C4-2B (cell line): ENCODE results near the gene GALNT10.

Experiments
- CTCF ChIP-seq: fragments of 450-650 bp; conservative IDR thresholded peaks from 2 replicates; pipeline ENCODE4 v1.5.1; 2017; ENCODE audit warnings: mild to moderate bottlenecking
- ZFX ChIP-seq: fragments of 450-650 bp; IDR thresholded peaks from 2 replicates; pipeline ENCODE4 v1.6.1; 2017

- TF ChIP-seq CTCF (no peak), ZFX (no peak)
Measured at GRCh38 chr5:154385236-154385512, 194.6 kb downstream of the GALNT10 start.
